OCI-LY3 (cell line): ENCODE measurements around the gene DCAKD.

ENCODE experiments used
- CTCF ChIP-seq: fragments of 200-600, 300-600 bp; sonication (generic); IDR thresholded peaks from 2 replicates; pipeline ENCODE4 v1.5.1; 2014; ENCODE audit warnings: antibody characterized with exemption, low read length, low read depth
- EZH2phosphoT487 ChIP-seq: fragments of 200-600 bp; shearing (Covaris generic); IDR thresholded peaks from 2 replicates; pipeline ENCODE4 v1.6.1; 2018; ENCODE audit warnings: antibody characterized with exemption, mixed run types, low read depth

- TF ChIP-seq CTCF (no peak), EZH2phosphoT487 (no peak)
Observed at GRCh38 chr17:44988044-44988942, 63.1 kb downstream of the DCAKD start.
